Subcutaneous adipose tissue (tissue), 4 donors: Measurements from ENCODE around the gene CPNE4. TPM values are rescaled to one million over a fixed set of nuclear protein-coding genes. Genes with fewer than 3 reads are reported as not detected.

Experiments used
- CTCF ChIP-seq: fragments of 450-650 bp; IDR thresholded peaks from one replicate; pipeline ENCODE4 v1.5.1; 2016; ENCODE audit warnings: low read depth, mild to moderate bottlenecking, control low read depth, antibody characterized with exemption, moderate library complexity
- total RNA-seq, 4 donors: library from RNA; depleted of rRNA; stranded (reverse); fragments of >200 nt; gene quantifications; one replicate each; pipeline ENCODE4 v1.1.0, GENCODE V29; 2016

Gene CPNE4
- total RNA-seq, 4 donors from 2014 or later: not detected

- TF ChIP-seq CTCF: no peak
These were observed 495.8 kb downstream of the CPNE4 start for GRCh38 chr3:131538968-131539367.

GRCh38 chr3:131537531-131537930 is 497.3 kb downstream of the CPNE4 start:
- no peak for TF ChIP-seq CTCF

GRCh38 chr3:131535596-131535995 is 499.2 kb downstream of the CPNE4 start:
- TF ChIP-seq CTCF: no peak

DNA sequence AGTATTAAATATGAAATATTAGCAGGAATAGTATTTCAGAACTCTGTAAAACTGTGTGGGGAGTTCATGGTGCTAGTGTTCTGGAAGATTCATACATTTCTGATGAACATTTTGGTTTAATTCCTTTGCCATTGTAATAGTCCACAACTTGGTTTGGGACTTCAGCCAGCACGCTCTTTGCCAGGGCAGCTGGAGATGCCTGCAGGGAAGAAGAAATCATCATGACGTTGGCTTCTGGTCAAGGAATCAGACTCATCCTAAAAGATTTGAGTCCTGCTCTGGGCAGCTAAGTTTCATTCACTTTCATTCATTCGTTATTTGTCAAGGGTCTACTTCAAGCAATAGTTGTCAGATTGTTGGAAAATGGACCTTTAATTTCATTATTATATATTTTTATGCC is 499.7 kb downstream of the CPNE4 start:
- no peak for TF ChIP-seq CTCF

DNA sequence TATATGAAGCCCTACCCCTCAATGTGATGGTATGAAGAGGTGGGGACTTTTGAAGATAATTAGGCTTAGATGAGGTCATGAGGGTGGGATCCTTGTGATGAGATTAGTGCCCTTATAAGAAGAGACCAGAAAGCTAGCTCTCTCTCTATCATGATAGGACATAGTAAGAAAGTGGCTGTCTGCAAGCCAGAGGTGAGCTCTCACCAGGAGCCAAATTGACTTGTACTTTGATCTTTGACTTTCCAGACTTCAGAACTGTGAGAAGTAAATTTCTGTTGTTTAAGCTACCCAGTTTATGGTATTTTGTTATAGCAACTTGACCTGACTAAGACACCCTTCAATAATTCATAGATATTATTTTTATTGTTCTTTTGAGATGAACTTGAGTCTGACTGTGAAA is 502.2 kb downstream of the CPNE4 start:
- no peak for TF ChIP-seq CTCF

DNA sequence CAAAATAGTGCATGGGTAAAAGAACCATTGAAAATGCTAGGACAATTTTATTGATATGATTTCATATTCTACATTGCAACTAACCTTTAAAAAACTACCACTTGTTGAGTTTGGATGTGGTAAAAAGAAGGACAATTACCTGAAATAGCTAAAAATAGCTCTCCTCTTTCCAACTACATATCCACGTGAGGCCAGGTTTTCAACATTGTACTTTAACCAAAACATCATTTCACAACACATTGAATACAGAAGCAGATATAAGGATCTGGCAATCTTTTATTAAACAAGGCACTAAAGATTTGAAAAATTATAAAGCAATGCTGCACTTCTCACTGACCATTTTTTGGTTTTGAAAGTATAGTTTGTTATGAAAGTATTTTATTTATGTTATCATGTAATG is 504.0 kb downstream of the CPNE4 start:
- no peak for TF ChIP-seq CTCF

DNA sequence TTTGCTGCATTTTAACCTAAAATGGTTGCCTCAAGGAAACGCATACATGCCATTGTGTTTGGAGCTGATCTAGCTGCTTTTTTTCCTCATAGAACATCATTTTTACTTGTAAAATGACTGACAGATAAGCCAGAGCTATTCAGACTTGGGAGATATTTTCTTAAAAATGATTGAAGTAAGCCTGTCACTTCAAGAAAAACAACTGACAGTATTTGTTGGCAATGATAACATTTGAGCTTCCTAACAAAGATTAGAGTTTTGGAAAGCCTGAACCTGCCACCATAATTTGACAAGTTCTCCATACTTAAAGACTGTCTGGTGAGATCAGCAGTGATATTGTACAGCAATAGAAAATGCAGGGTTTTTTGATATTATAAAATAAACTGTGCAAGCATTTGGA is 504.4 kb downstream of the CPNE4 start:
- no peak for TF ChIP-seq CTCF
